Activated naive CD4-positive, alpha-beta T cell treated with anti-CD3 and anti-CD28 coated beads, Interleukin-2, amount 50 U/mL, for 72 hours (primary cell): ENCODE data around the gene GMDS. TPM values are rescaled to one million over a fixed set of nuclear protein-coding genes. Genes with fewer than 3 reads are reported as not detected.

ENCODE experiments used
- ATAC-seq, 2 donors: fragments of 150-1000 bp; cut with Tn5 transposase; 2 replicates each; pipeline ENCODE4 v1.10.0; 2021; ENCODE audit warnings: mild to moderate bottlenecking in 2 of 2, moderate library complexity in 2 of 2
- DNase-seq, 2 donors: peaks; one replicate each; pipeline ENCODE4 v3.0.0; 2021 to 2022; ENCODE audit warnings: low spot score in 2 of 2
- H3K27ac Mint-ChIP-seq, 2 donors: one replicate each; pipeline ENCODE4 v1.8.0; 2022; ENCODE audit warnings: mild to moderate bottlenecking in 2 of 2, mixed read lengths in 2 of 2
- H3K36me3 Mint-ChIP-seq, 2 donors: one replicate each; pipeline ENCODE4 v1.8.0; 2022; ENCODE audit warnings: mixed read lengths in 2 of 2
- H3K9me3 Mint-ChIP-seq, 2 donors: one replicate each; pipeline ENCODE4 v1.8.0; 2022; ENCODE audit warnings: mixed read lengths in 2 of 2
- total RNA-seq, 2 donors: library from RNA; stranded (reverse); gene quantifications; one replicate each; pipeline ENCODE4 v1.2.3, GENCODE V29; 2022

Gene GMDS
- total RNA-seq, 2 donors from 2014 or later: 23.9 to 37.6 TPM

- Mint-ChIP-seq H3K27ac (no peak overlapping the region), H3K9me3 (peaks cover 4% of the 10 kb centered on the region in 2 donors), H3K36me3 (peaks cover 4 to 8% of the 10 kb centered on the region in 2 donors)
- DNase-seq (no peak), ATAC-seq (no peak)
These were observed 668.7 kb downstream of the GMDS start for GRCh38 chr6:1576711-1577110.

- Mint-ChIP-seq H3K27ac (no peak overlapping the region), H3K9me3 (peaks cover 9 to 10% of the 10 kb centered on the region in 2 donors), H3K36me3 (peaks cover 8 to 14% of the 10 kb centered on the region in 2 donors)
- no peak for DNase-seq
- no peak for ATAC-seq
These were observed 669.2 kb downstream of the GMDS start for GRCh38 chr6:1576166-1576565.

DNA sequence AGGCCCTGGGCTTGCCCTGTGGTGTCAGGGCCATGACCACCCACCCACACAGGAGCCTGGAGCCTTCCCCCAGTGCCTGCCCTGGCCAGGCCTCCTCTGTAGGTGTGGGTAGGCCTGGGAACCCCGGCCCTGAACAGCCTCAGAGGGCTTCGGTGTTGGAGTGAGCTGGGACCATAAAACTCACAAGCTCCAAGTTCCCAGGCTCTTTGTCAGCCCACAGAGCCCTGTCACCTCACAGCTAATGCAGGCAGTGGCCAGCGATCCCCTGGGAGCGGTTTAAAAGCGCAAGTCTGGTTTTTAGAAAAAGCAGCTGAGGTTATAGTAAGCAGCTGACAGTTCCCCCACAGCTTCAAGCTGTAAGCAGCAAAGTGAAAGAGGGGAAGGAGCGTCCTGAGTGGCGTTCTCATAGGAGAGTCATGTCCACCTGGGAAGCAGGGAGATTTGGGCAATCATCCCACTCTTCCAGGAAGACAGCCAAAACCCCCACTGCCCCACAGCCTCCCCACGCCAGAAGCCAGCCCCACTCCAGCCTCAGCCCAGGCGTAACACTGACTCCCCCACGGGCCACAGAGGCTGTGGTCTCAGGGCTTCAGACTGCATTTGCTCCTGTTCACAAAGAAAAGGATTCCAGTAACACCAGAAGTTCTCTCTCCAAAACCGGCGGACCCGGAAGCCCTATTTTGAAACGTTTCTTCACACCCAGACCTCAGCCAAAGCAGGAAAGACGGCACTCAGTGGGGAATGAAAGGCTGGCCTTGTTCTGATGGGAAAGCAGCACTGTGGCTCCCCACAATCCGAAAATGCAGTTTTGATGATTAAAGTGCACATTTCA is 670.0 kb downstream of the GMDS start:
- DNase-seq (no peak), ATAC-seq (no peak)
- H3K27ac Mint-ChIP-seq: no peak overlapping the region
- peaks cover 15 to 21% of the 10 kb centered on the region in 2 donors for H3K36me3 Mint-ChIP-seq
- H3K9me3 Mint-ChIP-seq: peaks cover 16% of the 10 kb centered on the region in 2 donors

DNA sequence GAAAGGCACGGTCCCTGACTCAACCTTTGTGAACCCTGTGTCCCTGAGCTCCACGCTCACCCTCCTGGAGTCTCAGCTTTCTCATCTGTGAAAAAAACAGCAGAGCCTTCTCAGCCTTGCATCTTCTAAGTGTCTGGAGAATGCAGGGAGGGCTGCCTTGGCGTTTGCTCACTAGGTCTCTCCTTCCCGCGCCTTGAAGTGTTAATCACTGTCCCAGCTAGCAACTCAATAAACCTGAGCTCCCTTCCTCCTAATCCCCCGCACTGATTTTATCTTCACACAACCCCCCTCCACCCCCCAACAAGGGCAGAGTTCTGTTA is 670.6 kb downstream of the GMDS start:
- Mint-ChIP-seq H3K36me3 (peaks cover 15 to 21% of the 10 kb centered on the region in 2 donors), H3K27ac (no peak overlapping the region), H3K9me3 (peaks cover 16% of the 10 kb centered on the region in 2 donors)
- ATAC-seq: no peak
- DNase-seq: no peak

- no peak for ATAC-seq
- Mint-ChIP-seq H3K36me3 (peaks cover 15 to 21% of the 10 kb centered on the region in 2 donors), H3K27ac (no peak overlapping the region), H3K9me3 (peaks cover 16% of the 10 kb centered on the region in 2 donors)
- no peak for DNase-seq
These were observed 671.2 kb downstream of the GMDS start for GRCh38 chr6:1574083-1574761.
